Sigmoid colon (tissue), 7 donors: ENCODE results near the gene SF3B2. TPM values are rescaled to one million over a fixed set of nuclear protein-coding genes. Genes with fewer than 3 reads are reported as not detected.
A peak's percentile ranks its signal among the peaks of the same experiment; 100 is the strongest.

ENCODE experiments used
- DNase-seq: peaks from one replicate; pipeline ENCODE4 v3.0.0-alpha.2; 2019
- H3K27ac ChIP-seq, 4 donors: fragments of 200-600 bp; sonication (generic); one replicate each; pipeline ENCODE4 v1.5.1; 2016 to 2019; ENCODE audit warnings: mild to moderate bottlenecking in 1 of 4
- H3K27me3 ChIP-seq, 3 donors: fragments of 200-600 bp; sonication (generic); one replicate each; pipeline ENCODE4 v1.5.1; 2019; ENCODE audit warnings: mild to moderate bottlenecking in 1 of 3
- H3K36me3 ChIP-seq, 4 donors: fragments of 200-600 bp; sonication (generic); one replicate each; pipeline ENCODE4 v1.5.1; 2016 to 2019
- H3K4me1 ChIP-seq, 4 donors: fragments of 200-600 bp; sonication (generic); one replicate each; pipeline ENCODE4 v1.5.1; 2017 to 2019
- H3K4me3 ChIP-seq, 4 donors: fragments of 200-600 bp; sonication (generic); one replicate each; pipeline ENCODE4 v1.5.1; 2017 to 2019; ENCODE audit warnings: mild to moderate bottlenecking in 2 of 4, moderate library complexity in 1 of 4
- H3K9me3 ChIP-seq, 4 donors: fragments of 200-600 bp in 3 of 4; sonication (generic) in 3 of 4; one replicate each; pipeline versions ENCODE4 v1.5.1 to v1.6.1; 2013 to 2019
- EP300 ChIP-seq, 4 donors: sonication (generic); formaldehyde crosslinking; IDR thresholded peaks; one replicate each; pipeline ENCODE4 v1.6.1; 2017; ENCODE audit warnings: antibody characterized with exemption in 4 of 4
- POLR2A ChIP-seq, 2 donors: fragments of 450-650 bp; IDR thresholded peaks; one replicate each; pipeline ENCODE4 v1.6.1; 2016; ENCODE audit warnings: antibody characterized with exemption in 2 of 2, mild to moderate bottlenecking in 2 of 2, moderate library complexity in 2 of 2
- POLR2AphosphoS5 ChIP-seq, 4 donors: sonication (generic); formaldehyde crosslinking; IDR thresholded peaks; one replicate each; pipeline ENCODE4 v1.6.1; 2017; ENCODE audit warnings: antibody characterized with exemption in 4 of 4
- WGBS, 2 donors: extraction: QIAGEN DNeasy Blood & Tissue Kit; methylation state at CpG; one replicate each; pipeline ENCODE4 v1.1.7; 2013; 5-methylcytosine and 5-hydroxymethylcytosine counted together
- intact Hi-C: fragments of 100-400 bp; cut with DNase I; formaldehyde crosslinking; loops from one replicate; pipeline ENCODE4 v1.15.1; 2023
- polyA plus RNA-seq, 3 donors: library from polyadenylated mRNA; stranded (reverse); fragments of 200-250 nt; gene quantifications; one replicate each; pipeline ENCODE4 v1.2.3, GENCODE V29; 2013
- total RNA-seq, 4 donors: library from RNA; depleted of rRNA; stranded (reverse); fragments of >200 nt; gene quantifications; one replicate each; pipeline ENCODE4 v1.1.0, GENCODE V29; 2016
- TF ChIP-seq, protein P1 (sequence below), 4 experiments: fragments of 450-650 bp in 3 of 4; fragments of 200-600 bp in 1 of 4; IDR thresholded peaks; one replicate each; pipeline ENCODE4 v1.5.1; 2016 to 2019; ENCODE audit warnings: antibody characterized with exemption in 4 of 4, mild to moderate bottlenecking in 3 of 4, moderate library complexity in 2 of 4
- donor health status: healthy with polysubstance abuse.
- donor health status: Bipolar disorder and iron deficiency.
- donor health status: healthy.

SF3B2 gene
- total and polyA plus RNA-seq, 7 donors = 71.7 to 122 (median 91.9) TPM

DNA sequence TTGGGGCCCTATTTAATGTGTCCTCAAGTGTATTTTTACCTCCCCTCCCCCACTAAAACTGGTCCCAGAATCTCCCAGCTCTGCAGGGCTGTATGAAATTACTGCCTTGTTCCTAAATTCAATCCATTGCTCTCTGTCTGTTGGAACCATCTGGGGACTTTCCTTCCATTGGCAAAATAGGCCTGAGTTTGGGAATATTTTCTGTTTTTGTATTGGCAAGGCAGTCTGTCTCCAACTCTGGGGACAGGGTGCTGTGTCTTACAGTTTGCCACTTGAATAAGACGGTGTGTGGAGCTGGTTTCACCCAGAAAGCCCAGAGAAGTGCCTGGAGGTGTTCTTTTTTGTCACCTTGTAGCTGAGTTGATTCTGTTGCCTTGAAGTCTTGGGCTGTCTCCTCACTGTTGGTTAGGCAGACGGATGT, 19.2 kb downstream of the SF3B2 start:
- H3K4me1 ChIP-seq = peaks cover 0 to 43% (median 32%) of the 10 kb centered on the region in 4 donors
- TF ChIP-seq POLR2AphosphoS5 (IDR thresholded peaks at IDR 0.05) = no peak
- no peak for TF ChIP-seq EP300 (IDR thresholded peaks at IDR 0.05)
- TF ChIP-seq, protein P1, sequence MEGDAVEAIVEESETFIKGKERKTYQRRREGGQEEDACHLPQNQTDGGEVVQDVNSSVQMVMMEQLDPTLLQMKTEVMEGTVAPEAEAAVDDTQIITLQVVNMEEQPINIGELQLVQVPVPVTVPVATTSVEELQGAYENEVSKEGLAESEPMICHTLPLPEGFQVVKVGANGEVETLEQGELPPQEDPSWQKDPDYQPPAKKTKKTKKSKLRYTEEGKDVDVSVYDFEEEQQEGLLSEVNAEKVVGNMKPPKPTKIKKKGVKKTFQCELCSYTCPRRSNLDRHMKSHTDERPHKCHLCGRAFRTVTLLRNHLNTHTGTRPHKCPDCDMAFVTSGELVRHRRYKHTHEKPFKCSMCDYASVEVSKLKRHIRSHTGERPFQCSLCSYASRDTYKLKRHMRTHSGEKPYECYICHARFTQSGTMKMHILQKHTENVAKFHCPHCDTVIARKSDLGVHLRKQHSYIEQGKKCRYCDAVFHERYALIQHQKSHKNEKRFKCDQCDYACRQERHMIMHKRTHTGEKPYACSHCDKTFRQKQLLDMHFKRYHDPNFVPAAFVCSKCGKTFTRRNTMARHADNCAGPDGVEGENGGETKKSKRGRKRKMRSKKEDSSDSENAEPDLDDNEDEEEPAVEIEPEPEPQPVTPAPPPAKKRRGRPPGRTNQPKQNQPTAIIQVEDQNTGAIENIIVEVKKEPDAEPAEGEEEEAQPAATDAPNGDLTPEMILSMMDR (IDR thresholded peaks at IDR 0.05) = no peak
- TF ChIP-seq POLR2A (IDR thresholded peaks at IDR 0.05) = no peak
- H3K27ac ChIP-seq = peak overlapping the region; percentile 88 to 98 (median 97)
- WGBS, 2 donors = 24 to 52% methylated on average over 2 of the region's 2 CpGs
- H3K36me3 ChIP-seq = peaks cover 14 to 37% (median 15%) of the 10 kb centered on the region in 4 donors
- peak overlapping the region; percentile 77 to 100 (median 90) for H3K4me3 ChIP-seq
- H3K9me3 ChIP-seq = no peaks in the 10 kb centered on the region
- intact Hi-C loops = no loop called here
- no peaks in the 10 kb centered on the region for H3K27me3 ChIP-seq
- DNase-seq = no peak

DNA sequence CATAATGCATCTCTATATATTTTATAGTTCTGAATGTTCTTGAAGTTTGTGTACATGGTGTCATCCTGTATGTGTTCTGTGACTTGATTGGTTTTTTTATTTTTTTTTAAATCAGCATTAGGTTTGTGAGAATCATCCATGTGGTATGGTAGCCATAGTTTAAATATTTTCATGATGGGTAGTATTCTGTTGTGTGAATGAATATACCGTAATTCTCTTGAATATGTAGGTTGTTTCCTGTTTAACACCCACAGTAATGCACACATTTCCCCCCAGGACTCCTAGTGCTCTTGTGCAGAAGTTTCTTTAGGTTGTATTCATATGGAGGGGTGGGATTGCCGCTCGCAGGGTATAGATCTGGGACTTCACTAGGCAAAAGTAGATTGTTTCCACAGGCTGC, 19.9 kb downstream of the SF3B2 start:
- intact Hi-C loops = no loop called here
- Histone ChIP-seq H3K36me3 (peaks cover 7 to 30% (median 12%) of the 10 kb centered on the region in 4 donors), H3K27me3 (no peaks in the 10 kb centered on the region), H3K4me1 (peaks cover 0 to 50% (median 32%) of the 10 kb centered on the region in 4 donors), H3K27ac (peak overlapping the region in 2 of 4 donors; percentile 96 to 98), H3K4me3 (no peak overlapping the region), H3K9me3 (no peaks in the 10 kb centered on the region)
- DNase-seq = no peak
- 81 to 91% methylated on average over 3 of the region's 3 CpGs for WGBS, 2 donors
- TF ChIP-seq POLR2AphosphoS5 (IDR thresholded peaks at IDR 0.05) (no peak), EP300 (IDR thresholded peaks at IDR 0.05) (no peak), POLR2A (IDR thresholded peaks at IDR 0.05) (no peak)
- TF ChIP-seq, protein P1 (IDR thresholded peaks at IDR 0.05) = no peak

DNA sequence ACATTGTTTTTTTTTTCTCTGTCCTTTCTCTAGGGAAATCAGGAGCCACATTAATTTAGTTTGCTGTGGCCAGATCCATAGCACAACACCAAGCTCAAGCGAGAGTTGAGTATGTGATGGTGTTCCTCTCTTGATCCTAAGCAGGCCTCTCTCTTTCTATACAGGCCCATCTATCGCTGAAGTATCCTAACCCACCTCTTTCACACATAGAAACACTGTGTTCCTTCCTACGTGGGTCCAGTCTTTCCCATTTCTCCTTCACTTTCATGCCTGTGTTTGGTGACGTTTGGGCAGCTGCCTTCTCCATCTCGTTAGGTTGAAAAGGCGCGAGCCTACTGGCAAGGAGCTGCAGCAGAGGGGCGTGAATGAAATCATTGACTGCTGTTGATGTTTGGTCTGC, 20.4 kb downstream of the SF3B2 start:
- Histone ChIP-seq H3K9me3 (no peaks in the 10 kb centered on the region), H3K27me3 (no peaks in the 10 kb centered on the region), H3K4me1 (peaks cover 0 to 53% (median 32%) of the 10 kb centered on the region in 4 donors), H3K27ac (peak overlapping the region in 1 of 4 donors; percentile 96), H3K36me3 (peaks cover 4 to 26% (median 10%) of the 10 kb centered on the region in 4 donors), H3K4me3 (no peak overlapping the region)
- intact Hi-C loops = no loop called here
- TF ChIP-seq POLR2AphosphoS5 (IDR thresholded peaks at IDR 0.05) = no peak
- TF ChIP-seq, protein P1 (IDR thresholded peaks at IDR 0.05) = no peak
- TF ChIP-seq EP300 (IDR thresholded peaks at IDR 0.05) = no peak
- no peak for TF ChIP-seq POLR2A (IDR thresholded peaks at IDR 0.05)
- DNase-seq = no peak
- WGBS, 2 donors = 86 to 88% methylated on average over 8 of the region's 8 CpGs

DNA sequence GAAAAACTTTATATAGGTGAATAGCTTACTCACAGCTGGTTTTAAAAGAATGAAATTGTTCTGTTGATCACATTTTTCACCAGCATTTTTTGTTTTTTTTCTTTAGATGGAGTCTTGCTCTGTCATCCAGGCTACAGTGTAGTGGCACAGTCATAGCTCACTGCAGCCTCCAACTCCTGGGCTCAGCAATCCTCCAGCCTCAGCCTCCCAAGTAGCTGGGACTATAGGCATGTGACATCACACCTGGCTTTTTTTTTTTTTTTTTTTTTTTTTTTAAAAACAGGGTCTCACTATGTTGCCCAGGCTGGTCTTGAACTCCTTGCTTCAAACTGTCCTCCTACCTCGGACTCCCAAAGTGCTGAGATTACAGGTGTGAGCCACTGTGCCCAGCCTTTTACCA, 21.5 kb downstream of the SF3B2 start:
- H3K9me3 ChIP-seq = no peaks in the 10 kb centered on the region
- intact Hi-C loops = no loop called here
- no peak for DNase-seq
- H3K4me3 ChIP-seq = no peak overlapping the region
- H3K27ac ChIP-seq = no peak overlapping the region
- peaks cover 0 to 43% (median 25%) of the 10 kb centered on the region in 4 donors for H3K4me1 ChIP-seq
- no peaks in the 10 kb centered on the region for H3K27me3 ChIP-seq
- TF ChIP-seq EP300 (IDR thresholded peaks at IDR 0.05) (no peak), POLR2A (IDR thresholded peaks at IDR 0.05) (no peak), POLR2AphosphoS5 (IDR thresholded peaks at IDR 0.05) (no peak)
- TF ChIP-seq, protein P1 (IDR thresholded peaks at IDR 0.05) = no peak
- H3K36me3 ChIP-seq = peaks cover 0 to 14% (median 2%) of the 10 kb centered on the region in 4 donors
- 97% methylated on average over 1 of the region's 1 CpG for WGBS, 2 donors

DNA sequence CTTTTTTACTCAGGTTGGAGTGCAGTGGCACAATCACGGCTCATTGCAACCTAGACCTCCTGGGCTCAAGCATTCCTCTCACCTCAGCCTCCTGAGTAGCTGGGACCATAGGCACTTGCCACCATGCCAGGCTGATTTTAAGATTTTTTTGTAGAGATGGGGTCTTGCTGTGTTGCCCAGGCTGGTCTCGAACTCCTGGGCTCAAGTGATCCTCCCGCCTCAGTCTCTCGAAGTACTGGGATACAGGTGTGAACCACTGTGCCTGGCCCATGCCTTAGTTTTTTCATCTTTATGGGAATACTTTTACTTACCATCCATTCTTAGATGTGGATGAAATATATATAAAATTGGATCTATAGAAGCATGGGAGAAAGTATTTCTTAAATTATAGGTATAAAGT, 23.1 kb downstream of the SF3B2 start:
- WGBS, 2 donors = 97 to 98% methylated on average over 4 of the region's 4 CpGs
- Histone ChIP-seq H3K4me3 (no peak overlapping the region), H3K9me3 (no peaks in the 10 kb centered on the region), H3K27ac (no peak overlapping the region), H3K4me1 (peaks cover 0 to 35% (median 18%) of the 10 kb centered on the region in 4 donors), H3K27me3 (no peaks in the 10 kb centered on the region), H3K36me3 (peaks cover 0 to 10% (median 0%) of the 10 kb centered on the region in 4 donors)
- intact Hi-C loops = no loop called here
- no peak for DNase-seq
- TF ChIP-seq POLR2AphosphoS5 (IDR thresholded peaks at IDR 0.05) = no peak
- TF ChIP-seq POLR2A (IDR thresholded peaks at IDR 0.05) = no peak
- TF ChIP-seq, protein P1 (IDR thresholded peaks at IDR 0.05) = no peak
- no peak for TF ChIP-seq EP300 (IDR thresholded peaks at IDR 0.05)
